Pancreas (tissue), 10 donors: ENCODE results near the gene ALPK3. TPM values are rescaled to one million over a fixed set of nuclear protein-coding genes. Genes with fewer than 3 reads are reported as not detected.

ENCODE experiments used
- ATAC-seq, 4 donors: fragments of 200-7000 bp; cut with Tn5 transposase; one replicate each; pipeline versions ENCODE4 v1.8.0 to v1.9.1; 2020; ENCODE audit warnings: mild to moderate bottlenecking in 4 of 4, moderate library complexity in 4 of 4
- DNase-seq, 6 donors: peaks; one replicate each; pipeline ENCODE4 v3.0.0-alpha.2; 2020
- FAIRE-seq: peaks from 2 replicates; lab custom pipeline; 2012; peaks lifted over from hg19 to GRCh38; lab: Jason Lieb, UNC
- H3K27ac ChIP-seq, 4 donors: fragments of 200-600 bp; sonication (generic); 1 replicate in 3 of 4; 2 replicates in 1 of 4; pipeline versions ENCODE4 v1.5.0 to v1.8.0; 2020
- H3K27me3 ChIP-seq, 4 donors: fragments of 200-600 bp; one replicate each; pipeline ENCODE4 v1.8.0; 2021
- H3K36me3 ChIP-seq, 3 donors: fragments of 200-600 bp; sonication (generic) in 1 of 3; one replicate each; pipeline versions ENCODE4 v1.5.0 to v1.8.0; 2020 to 2021
- H3K4me1 ChIP-seq, 3 donors: fragments of 200-600 bp; one replicate each; pipeline ENCODE4 v1.8.0; 2021
- H3K4me3 ChIP-seq, 4 donors: fragments of 200-600 bp; sonication (generic) in 2 of 4; one replicate each; pipeline versions ENCODE4 v1.5.0 to v1.8.0; 2020 to 2021
- H3K9me3 ChIP-seq, 4 donors: fragments of 200-600 bp; one replicate each; pipeline ENCODE4 v1.8.0; 2021
- CTCF ChIP-seq, 4 donors: fragments of 200-600 bp; sonication (generic) in 3 of 4; IDR thresholded peaks; one replicate each; pipeline versions ENCODE4 v1.5.0 to v1.8.0; 2021; ENCODE audit warnings: antibody characterized with exemption in 4 of 4
- WGBS, 2 donors: extraction: QIAGEN DNeasy Blood & Tissue Kit; methylation state at CpG; one replicate each; pipeline ENCODE4 v1.1.7; 2013; 5-methylcytosine and 5-hydroxymethylcytosine counted together
- intact Hi-C, 3 donors: fragments of 100-400 bp; cut with DNase I; formaldehyde crosslinking; loops; one replicate each; pipeline versions ENCODE4 v1.11.1 to v1.14.2; 2022
- polyA plus RNA-seq, 2 donors: library from polyadenylated mRNA; stranded (reverse); fragments of 200-250 nt; gene quantifications; one replicate each; pipeline ENCODE4 v1.2.3, GENCODE V29; 2013
- total RNA-seq, 6 donors: library from RNA; stranded (reverse); fragmentation: NEBNext Ultra II Directional in 4 of 6; extraction: Animal tissue kit (Norgen Biotek cat#: 25700) in 4 of 6; gene quantifications; one replicate each; pipeline versions ENCODE4 v1.2.1 to v1.2.4, GENCODE V29; 2021 to 2023
- donor health status: healthy with polysubstance abuse.
- donor health status: DM: no; HTN: no; CAD: no; lungs with moderate emphysema.
- donor health status: DM: no; HTN: no; CAD: no.
- donor health status: control.
- donor health status: control.
- donor health status: Bipolar disorder and iron deficiency.
- donor health status: DM: yes; HTN: yes; CAD: no.
- donor health status: DM: no; HTN: no; CAD: no.
- donor health status: DM: no; HTN: no; CAD: no.
- donor health status: DM: yes; HTN: yes; CAD: no.

ALPK3 gene
- total and polyA plus RNA-seq, 8 donors: 3.2 to 23.7 (median 9.3) TPM

DNA sequence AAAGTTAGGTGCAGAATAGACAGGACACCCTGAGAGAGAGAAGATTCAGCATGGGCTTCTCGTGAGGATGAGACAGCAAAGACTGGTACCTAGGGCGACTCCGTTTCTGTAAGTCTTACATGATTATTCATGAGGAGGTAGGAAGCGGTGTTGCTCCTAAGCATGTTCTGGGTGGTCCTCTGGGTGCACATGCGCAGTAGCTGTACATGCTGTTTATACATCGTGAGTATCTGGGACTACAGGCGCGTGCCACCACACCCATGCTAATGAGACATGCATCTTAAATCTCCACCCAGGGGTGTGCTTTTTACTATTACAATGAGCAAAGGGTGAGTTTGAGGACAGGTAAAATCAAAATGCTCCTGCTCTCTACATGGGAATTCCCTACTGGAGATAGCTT is 12.3 kb downstream of the ALPK3 start:
- TF ChIP-seq CTCF (IDR thresholded peaks at IDR 0.05): no peak
- H3K9me3 ChIP-seq: no peaks in the 10 kb centered on the region
- H3K27ac ChIP-seq: no peak overlapping the region
- no peak for FAIRE-seq
- H3K36me3 ChIP-seq: no peaks in the 10 kb centered on the region
- DNase-seq: no peak
- ATAC-seq: no peak
- WGBS, 2 donors: 97% methylated on average over 8 of the region's 8 CpGs
- H3K27me3 ChIP-seq: no peaks in the 10 kb centered on the region
- intact Hi-C loops: no loop called here
- no peak overlapping the region for H3K4me3 ChIP-seq
- H3K4me1 ChIP-seq: peaks cover 0 to 9% (median 0%) of the 10 kb centered on the region in 3 donors

DNA sequence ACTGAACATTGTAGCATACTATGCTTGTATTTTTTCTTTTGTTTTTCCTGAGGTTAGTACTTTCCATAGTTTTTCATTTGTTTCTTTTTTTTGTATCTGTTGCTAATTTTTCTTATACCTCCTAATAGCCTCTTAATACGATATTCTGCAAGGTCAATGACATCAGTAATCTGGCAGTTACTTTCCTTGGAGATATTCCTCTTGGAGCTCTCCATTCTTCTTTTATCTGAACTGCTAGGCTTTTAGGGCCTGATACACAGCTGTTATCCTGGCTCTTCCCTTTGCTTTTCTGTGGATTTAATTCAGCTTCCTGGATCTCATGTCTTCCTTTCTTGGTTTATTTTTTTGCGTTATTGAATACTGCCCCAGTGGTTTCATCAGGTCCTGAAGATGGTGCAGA is 12.9 kb downstream of the ALPK3 start:
- no peaks in the 10 kb centered on the region for H3K9me3 ChIP-seq
- intact Hi-C loops: loop anchor here in 1 of 3 donors (10.0 kb wide), 1 partner anchor 95 kb away; no protein-coding TSS in a partner anchor
- TF ChIP-seq CTCF (IDR thresholded peaks at IDR 0.05): no peak
- H3K4me1 ChIP-seq: peaks cover 0 to 9% (median 0%) of the 10 kb centered on the region in 3 donors
- no peaks in the 10 kb centered on the region for H3K36me3 ChIP-seq
- 66 to 68% methylated on average over 2 of the region's 2 CpGs for WGBS, 2 donors
- no peaks in the 10 kb centered on the region for H3K27me3 ChIP-seq
- ATAC-seq (no peak), FAIRE-seq (no peak), DNase-seq (no peak)
- H3K4me3 ChIP-seq: no peak overlapping the region
- no peak overlapping the region for H3K27ac ChIP-seq

- no peak for FAIRE-seq
- 81 to 83% methylated on average over 5 of the region's 5 CpGs for WGBS, 2 donors
- Histone ChIP-seq H3K27ac (no peak overlapping the region), H3K4me1 (peaks cover 0 to 9% (median 0%) of the 10 kb centered on the region in 3 donors), H3K27me3 (no peaks in the 10 kb centered on the region), H3K4me3 (no peak overlapping the region), H3K36me3 (no peaks in the 10 kb centered on the region), H3K9me3 (no peaks in the 10 kb centered on the region)
- no peak for TF ChIP-seq CTCF (IDR thresholded peaks at IDR 0.05)
- no peak for ATAC-seq
- no peak for DNase-seq
- intact Hi-C loops: loop anchor here in 1 of 3 donors (10.0 kb wide), 1 partner anchor 94 kb away; no protein-coding TSS in a partner anchor
Observed at GRCh38 chr15:84831028-84831427, 13.9 kb downstream of the ALPK3 start.

GRCh38 chr15:84831613-84832012 is 14.5 kb downstream of the ALPK3 start:
- Histone ChIP-seq H3K4me3 (no peak overlapping the region), H3K27me3 (no peaks in the 10 kb centered on the region), H3K4me1 (peaks cover 0 to 9% (median 0%) of the 10 kb centered on the region in 3 donors), H3K36me3 (no peaks in the 10 kb centered on the region), H3K27ac (peak overlapping the region in 1 of 4 donors; percentile 16), H3K9me3 (no peaks in the 10 kb centered on the region)
- 45 to 48% methylated on average over 2 of the region's 2 CpGs for WGBS, 2 donors
- ATAC-seq: peak in 3 of 4 donors; percentile 44 to 71 (median 45)
- intact Hi-C loops: loop anchor here in 1 of 3 donors (10.0 kb wide), 1 partner anchor 93 kb away; no protein-coding TSS in a partner anchor
- DNase-seq: no peak
- FAIRE-seq: no peak
- no peak for TF ChIP-seq CTCF (IDR thresholded peaks at IDR 0.05)

DNA sequence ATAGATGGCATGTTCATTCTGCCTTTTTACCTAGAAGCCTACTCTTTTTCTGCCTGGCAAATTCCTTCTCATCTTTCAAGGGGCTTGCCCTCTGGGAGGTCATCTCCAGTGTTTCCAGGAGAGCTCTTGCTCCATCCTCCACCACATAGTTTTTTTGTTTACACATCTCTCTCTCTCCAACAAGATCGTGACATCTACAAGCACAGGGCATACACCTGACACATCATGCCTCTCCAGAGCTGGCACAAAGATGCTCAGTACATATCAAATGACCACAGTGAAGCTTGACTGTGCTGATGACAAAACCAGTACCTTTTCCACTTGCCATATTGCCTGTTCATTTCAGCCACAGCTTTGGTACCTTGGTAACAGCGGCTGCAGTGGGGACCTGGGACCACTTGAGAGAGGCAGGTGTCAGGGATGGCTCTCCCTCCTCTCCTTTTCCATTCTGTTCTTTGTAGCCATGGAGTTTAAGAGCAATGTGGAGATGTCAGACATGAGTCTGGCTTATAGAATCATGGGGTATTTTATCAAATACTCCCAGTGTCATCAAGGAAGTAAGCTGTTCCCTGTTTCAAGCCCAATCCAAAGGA is 15.4 kb downstream of the ALPK3 start:
- TF ChIP-seq CTCF (IDR thresholded peaks at IDR 0.05): no peak
- no peak overlapping the region for H3K4me3 ChIP-seq
- DNase-seq: no peak
- no peak for FAIRE-seq
- peak in 2 of 4 donors; percentile 20 to 42 for ATAC-seq
- no peaks in the 10 kb centered on the region for H3K36me3 ChIP-seq
- no peaks in the 10 kb centered on the region for H3K9me3 ChIP-seq
- 74 to 81% methylated on average over 2 of the region's 2 CpGs for WGBS, 2 donors
- intact Hi-C loops: loop anchor here in 1 of 3 donors (10.0 kb wide), 1 partner anchor 92 kb away; no protein-coding TSS in a partner anchor
- no peaks in the 10 kb centered on the region for H3K27me3 ChIP-seq
- no peak overlapping the region for H3K27ac ChIP-seq
- peaks cover 0 to 9% (median 0%) of the 10 kb centered on the region in 3 donors for H3K4me1 ChIP-seq
